ENCODE measurements around the gene OR51A7.

Gene OR51A7

GRCh38 chr11:4957396-4957795 lies 53.8 kb downstream of the OR51A7 start:
- no peak for DNase-seq
